Neural progenitor cell (in vitro differentiated cells): ENCODE results near the gene SH2D2A. TPM values are rescaled to one million over a fixed set of nuclear protein-coding genes. Genes with fewer than 3 reads are reported as not detected.

Experiments
- DNase-seq: peaks from one replicate; pipeline ENCODE4 v3.0.0-alpha.2; 2016; ENCODE audit warnings: low spot score
- H2AFZ ChIP-seq: fragments of 200-600 bp; sonication (generic); replicated peaks from 2 replicates; pipeline ENCODE4 v1.6.1; 2016; ENCODE audit warnings: antibody characterized with exemption
- H3F3A ChIP-seq: fragments of 200-600 bp; sonication (generic); 2 replicates; pipeline ENCODE4 v1.6.1; 2016; ENCODE audit warnings: antibody characterized with exemption, low read depth
- H3K27ac ChIP-seq: fragments of 200-600 bp; sonication (generic); 2 replicates; pipeline ENCODE4 v1.5.1; 2016; ENCODE audit warnings: mild to moderate bottlenecking
- H3K27me3 ChIP-seq: fragments of 200-600 bp; sonication (generic); 2 replicates; pipeline ENCODE4 v1.6.1; 2016; ENCODE audit warnings: mild to moderate bottlenecking, moderate library complexity
- H3K36me3 ChIP-seq: fragments of 200-600 bp; sonication (generic); 2 replicates; pipeline ENCODE4 v1.5.1; 2016
- H3K4me1 ChIP-seq: fragments of 200-600 bp; sonication (generic); 2 replicates; pipeline ENCODE4 v1.6.1; 2016; ENCODE audit warnings: mixed run types
- H3K4me2 ChIP-seq: fragments of 200-600 bp; sonication (generic); 2 replicates; pipeline ENCODE4 v1.6.1; 2016
- H3K4me3 ChIP-seq: fragments of 200-600 bp; sonication (generic); 2 replicates; pipeline ENCODE4 v1.5.1; 2016
- H3K79me2 ChIP-seq: fragments of 200-600 bp; sonication (generic); 2 replicates; pipeline ENCODE4 v1.6.1; 2016; ENCODE audit warnings: low read depth
- H3K9ac ChIP-seq: fragments of 200-600 bp; sonication (generic); 2 replicates; pipeline ENCODE4 v1.6.1; 2016
- H3K9me3 ChIP-seq: fragments of 200-600 bp; sonication (generic); 2 replicates; pipeline ENCODE4 v1.5.1; 2016; ENCODE audit warnings: low read depth
- H4K20me1 ChIP-seq: fragments of 200-600 bp; sonication (generic); 2 replicates; pipeline ENCODE4 v1.6.1; 2016; ENCODE audit warnings: low read depth
- H3K27ac Mint-ChIP-seq: 3 replicates; pipeline ENCODE4 v1.8.0; 2021; ENCODE audit warnings: mixed read lengths
- H3K27me3 Mint-ChIP-seq: 2 replicates; pipeline ENCODE4 v1.8.0; 2022; ENCODE audit warnings: low read depth, mild to moderate bottlenecking, inconsistent platforms, moderate library complexity, mixed read lengths; ENCODE audit not compliant: insufficient read depth
- H3K36me3 Mint-ChIP-seq: 3 replicates; pipeline ENCODE4 v1.8.0; 2021; ENCODE audit warnings: mixed read lengths
- H3K4me1 Mint-ChIP-seq: 3 replicates; pipeline ENCODE4 v1.8.0; 2021; ENCODE audit warnings: mixed read lengths
- H3K4me3 Mint-ChIP-seq: 3 replicates; pipeline ENCODE4 v1.8.0; 2021; ENCODE audit warnings: mild to moderate bottlenecking, moderate library complexity, mixed read lengths
- H3K9me3 Mint-ChIP-seq: 3 replicates; pipeline ENCODE4 v1.8.0; 2020; ENCODE audit warnings: mixed read lengths
- EZH2 ChIP-seq: fragments of 200-600 bp; sonication (generic); IDR thresholded peaks from 2 replicates; pipeline ENCODE4 v1.6.1; 2017; ENCODE audit warnings: antibody characterized with exemption, mild to moderate bottlenecking, moderate library complexity
- EZH2phosphoT487 ChIP-seq: fragments of 200-600 bp; sonication (generic); IDR thresholded peaks from 2 replicates; pipeline ENCODE4 v1.6.1; 2017; ENCODE audit warnings: antibody characterized with exemption
- total RNA-seq: library from RNA; depleted of rRNA; stranded (reverse); fragments of >200 nt; gene quantifications from 2 replicates; pipeline ENCODE4 v1.2.3, GENCODE V29; 2015; ENCODE audit warnings: low replicate concordance
- TF ChIP-seq, protein P1 (sequence below): fragments of 200-600 bp; sonication (generic); IDR thresholded peaks from 2 replicates; pipeline ENCODE4 v1.5.1; 2017; ENCODE audit warnings: antibody characterized with exemption, mild to moderate bottlenecking

The SH2D2A gene
- total RNA-seq, 1 donor from 2014 or later = not detected

DNA sequence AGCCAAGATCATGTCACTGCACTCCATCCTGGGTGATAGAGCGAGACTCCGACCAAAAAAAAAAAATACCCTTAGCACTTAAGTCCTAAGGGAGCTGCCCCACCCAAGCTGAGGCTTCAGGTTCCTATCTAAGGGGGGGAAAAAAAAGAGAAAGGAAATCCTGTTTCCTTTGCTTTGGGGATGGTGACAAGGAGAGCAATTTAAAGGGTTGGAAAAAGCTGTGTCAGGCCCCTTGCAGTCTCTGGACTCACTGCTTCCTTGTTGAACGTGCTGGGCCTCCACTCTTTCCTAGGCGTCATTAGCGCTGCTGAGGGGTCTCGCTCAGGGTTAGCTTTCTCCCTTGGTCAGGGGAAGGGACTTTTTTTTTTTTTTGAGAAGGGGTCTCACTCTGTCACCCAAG, 31.2 kb downstream of the SH2D2A start:
- Histone ChIP-seq H3K27ac (no peak overlapping the region), H3K36me3 (no peaks in the 10 kb centered on the region)
- H3K27ac Mint-ChIP-seq = no peak overlapping the region

DNA sequence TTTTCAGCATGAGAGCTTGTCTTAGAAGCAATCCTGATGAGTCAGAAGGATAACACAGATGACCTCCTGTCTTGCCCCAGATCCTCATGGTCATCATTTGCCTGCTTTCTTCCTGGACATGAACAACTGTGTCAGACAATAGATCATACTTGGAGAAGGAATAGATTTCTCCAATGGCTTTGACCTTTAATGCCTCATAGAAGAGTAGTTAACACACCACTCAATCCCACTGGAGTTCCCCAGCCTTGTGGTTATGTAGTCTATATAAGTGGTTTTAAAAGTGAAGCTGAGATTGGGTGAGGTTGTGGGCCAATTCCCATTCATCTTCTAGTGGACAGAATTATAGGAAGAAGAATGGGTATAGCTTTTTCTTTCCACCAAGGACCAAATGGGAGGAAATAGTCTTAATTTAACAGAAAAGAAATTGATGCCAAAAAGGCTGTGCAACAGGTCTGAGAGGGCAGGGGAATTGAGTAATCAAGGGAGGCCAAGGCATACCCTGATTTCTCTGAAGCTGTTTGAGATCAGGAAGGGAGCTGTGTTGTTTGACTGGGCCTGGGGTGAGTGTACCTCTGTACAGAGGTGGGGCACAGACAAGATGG, 35.0 kb downstream of the SH2D2A start:
- Mint-ChIP-seq H3K4me3 (no peak overlapping the region), H3K27ac (no peak overlapping the region), H3K27me3 (no peaks in the 10 kb centered on the region), H3K9me3 (no peaks in the 10 kb centered on the region), H3K36me3 (peaks cover 28% of the 10 kb centered on the region), H3K4me1 (no peaks in the 10 kb centered on the region)
- H3F3A ChIP-seq = no peaks in the 10 kb centered on the region
- H3K9ac ChIP-seq = no peak overlapping the region
- no peak overlapping the region for H2AFZ ChIP-seq
- H3K27ac ChIP-seq = no peak overlapping the region
- DNase-seq = no peak
- TF ChIP-seq EZH2phosphoT487 (no peak), EZH2 (no peak)
- TF ChIP-seq, protein P1, sequence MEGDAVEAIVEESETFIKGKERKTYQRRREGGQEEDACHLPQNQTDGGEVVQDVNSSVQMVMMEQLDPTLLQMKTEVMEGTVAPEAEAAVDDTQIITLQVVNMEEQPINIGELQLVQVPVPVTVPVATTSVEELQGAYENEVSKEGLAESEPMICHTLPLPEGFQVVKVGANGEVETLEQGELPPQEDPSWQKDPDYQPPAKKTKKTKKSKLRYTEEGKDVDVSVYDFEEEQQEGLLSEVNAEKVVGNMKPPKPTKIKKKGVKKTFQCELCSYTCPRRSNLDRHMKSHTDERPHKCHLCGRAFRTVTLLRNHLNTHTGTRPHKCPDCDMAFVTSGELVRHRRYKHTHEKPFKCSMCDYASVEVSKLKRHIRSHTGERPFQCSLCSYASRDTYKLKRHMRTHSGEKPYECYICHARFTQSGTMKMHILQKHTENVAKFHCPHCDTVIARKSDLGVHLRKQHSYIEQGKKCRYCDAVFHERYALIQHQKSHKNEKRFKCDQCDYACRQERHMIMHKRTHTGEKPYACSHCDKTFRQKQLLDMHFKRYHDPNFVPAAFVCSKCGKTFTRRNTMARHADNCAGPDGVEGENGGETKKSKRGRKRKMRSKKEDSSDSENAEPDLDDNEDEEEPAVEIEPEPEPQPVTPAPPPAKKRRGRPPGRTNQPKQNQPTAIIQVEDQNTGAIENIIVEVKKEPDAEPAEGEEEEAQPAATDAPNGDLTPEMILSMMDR = no peak
- H3K27me3 ChIP-seq = no peaks in the 10 kb centered on the region
- no peak overlapping the region for H3K4me3 ChIP-seq
- H3K79me2 ChIP-seq = peaks cover 77% of the 10 kb centered on the region
- H3K4me2 ChIP-seq = no peak overlapping the region
- no peaks in the 10 kb centered on the region for H3K9me3 ChIP-seq
- H4K20me1 ChIP-seq = peaks cover 50% of the 10 kb centered on the region
- H3K36me3 ChIP-seq = no peaks in the 10 kb centered on the region
- H3K4me1 ChIP-seq = no peaks in the 10 kb centered on the region

More for the DNA sequence above, 31.2 kb downstream of the SH2D2A start:
- Histone ChIP-seq H4K20me1 (peaks cover 39% of the 10 kb centered on the region), H3K4me2 (no peak overlapping the region), H3K4me3 (no peak overlapping the region), H3K9ac (no peak overlapping the region), H3F3A (no peaks in the 10 kb centered on the region), H2AFZ (no peak overlapping the region), H3K9me3 (no peaks in the 10 kb centered on the region), H3K4me1 (no peaks in the 10 kb centered on the region), H3K79me2 (peaks cover 45% of the 10 kb centered on the region), H3K27me3 (no peaks in the 10 kb centered on the region)
- no peaks in the 10 kb centered on the region for H3K4me1 Mint-ChIP-seq
- H3K27me3 Mint-ChIP-seq = no peaks in the 10 kb centered on the region
- TF ChIP-seq, protein P1 = no peak
- TF ChIP-seq EZH2phosphoT487 (no peak), EZH2 (no peak)
- H3K4me3 Mint-ChIP-seq = no peak overlapping the region
- peaks cover 40% of the 10 kb centered on the region for H3K36me3 Mint-ChIP-seq
- H3K9me3 Mint-ChIP-seq = no peaks in the 10 kb centered on the region
- DNase-seq = no peak

DNA sequence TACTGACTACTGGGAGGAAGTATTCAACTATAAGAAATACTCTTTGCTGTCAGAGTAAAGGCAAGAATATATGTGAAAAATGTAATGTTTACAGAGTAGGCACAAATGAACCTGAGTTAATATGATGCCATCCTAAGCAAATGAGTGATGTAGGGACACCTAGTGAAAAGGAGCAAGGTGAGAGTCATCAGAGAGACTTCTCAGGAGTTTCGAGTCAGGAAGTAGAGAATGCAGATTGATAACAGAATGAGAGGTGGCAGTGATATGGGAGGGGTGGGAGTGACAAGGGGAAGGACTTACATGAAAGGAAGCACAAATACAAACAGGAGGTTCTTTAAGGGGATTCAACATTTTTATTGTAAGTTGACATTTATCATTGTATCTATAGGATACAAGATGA, 39.1 kb downstream of the SH2D2A start:
- no peak overlapping the region for H3K4me3 ChIP-seq
- H3K4me1 ChIP-seq = no peaks in the 10 kb centered on the region
- Mint-ChIP-seq H3K36me3 (peaks cover 29% of the 10 kb centered on the region), H3K27ac (no peak overlapping the region), H3K9me3 (no peaks in the 10 kb centered on the region), H3K27me3 (no peaks in the 10 kb centered on the region), H3K4me1 (peaks cover 8% of the 10 kb centered on the region), H3K4me3 (no peak overlapping the region)
- H3K79me2 ChIP-seq = peaks cover 99% of the 10 kb centered on the region
- H3F3A ChIP-seq = peaks cover 7% of the 10 kb centered on the region
- H3K9me3 ChIP-seq = no peaks in the 10 kb centered on the region
- TF ChIP-seq EZH2phosphoT487 = no peak
- TF ChIP-seq, protein P1 = no peak
- TF ChIP-seq EZH2 = no peak
- no peak for DNase-seq
- H3K27ac ChIP-seq = no peak overlapping the region
- no peaks in the 10 kb centered on the region for H3K36me3 ChIP-seq
- H3K9ac ChIP-seq = no peak overlapping the region
- no peaks in the 10 kb centered on the region for H3K27me3 ChIP-seq
- H2AFZ ChIP-seq = no peak overlapping the region
- H3K4me2 ChIP-seq = no peak overlapping the region
- peaks cover 75% of the 10 kb centered on the region for H4K20me1 ChIP-seq
